ENCODE measurements around the gene ZNF780A.
"Not testable (repeated sequence)": the region's sequence is repeated elsewhere in the genome, so short reads cannot be mapped to it uniquely, and the experiment has no call there.

ZNF780A gene

DNA sequence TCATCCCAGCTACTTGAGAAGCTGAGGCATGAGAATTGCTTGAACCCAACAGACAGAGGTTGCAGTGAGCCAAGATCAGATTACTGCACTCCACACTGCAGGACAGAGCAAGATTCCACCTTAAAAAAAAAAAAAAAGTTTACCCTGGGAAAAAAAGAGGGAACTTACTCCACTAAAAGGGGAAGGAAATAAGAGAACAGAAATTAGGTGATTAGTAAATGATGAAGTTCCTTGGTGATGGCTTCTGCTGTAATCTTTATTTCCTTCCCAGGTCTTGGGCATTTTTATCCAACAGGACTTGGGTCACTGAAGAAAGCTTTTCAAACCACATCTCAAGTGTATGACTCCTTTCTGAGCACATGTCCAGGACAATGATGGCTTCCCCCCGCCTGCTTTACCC, 9.3 kb downstream of the ZNF780A start:
- DNase-seq, result no peak

DNA sequence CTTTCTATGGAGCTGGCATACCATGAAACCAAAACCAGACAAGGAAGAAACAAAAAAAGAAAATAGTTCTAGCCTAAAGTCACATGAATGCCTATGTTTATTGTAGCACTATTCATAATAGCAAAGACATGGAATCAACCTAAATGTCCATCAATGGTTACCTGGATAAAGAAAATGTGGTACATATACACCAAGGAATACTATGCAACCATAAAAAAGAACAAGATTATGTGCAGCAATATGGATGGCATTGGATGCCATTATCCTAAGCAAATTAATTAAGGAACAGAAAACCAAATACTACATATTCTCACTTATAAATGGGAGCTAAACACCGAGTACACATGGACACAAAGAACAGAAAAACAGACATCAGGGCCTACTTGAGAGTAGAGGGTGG, 10.5 kb downstream of the ZNF780A start:
- no peak for DNase-seq

DNA sequence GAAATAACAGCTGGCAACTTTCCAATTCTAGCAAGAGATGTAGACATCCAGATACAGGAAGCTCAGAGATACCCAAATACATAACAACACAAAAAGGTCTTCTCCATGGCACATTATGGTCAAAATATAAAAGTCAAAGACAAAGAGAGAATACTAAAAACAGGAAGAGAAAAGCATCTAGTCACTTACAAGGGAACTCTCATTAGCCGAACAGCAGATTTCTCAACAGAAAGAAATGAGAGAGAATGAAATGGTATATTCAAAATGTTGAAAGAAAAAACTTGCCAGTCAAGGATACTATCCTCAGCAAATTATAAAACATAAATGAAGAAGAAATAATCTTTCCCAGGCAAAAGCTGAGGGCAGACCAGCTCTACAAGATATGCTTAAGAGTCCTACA, 12.4 kb downstream of the ZNF780A start:
- DNase-seq, result no peak

DNA sequence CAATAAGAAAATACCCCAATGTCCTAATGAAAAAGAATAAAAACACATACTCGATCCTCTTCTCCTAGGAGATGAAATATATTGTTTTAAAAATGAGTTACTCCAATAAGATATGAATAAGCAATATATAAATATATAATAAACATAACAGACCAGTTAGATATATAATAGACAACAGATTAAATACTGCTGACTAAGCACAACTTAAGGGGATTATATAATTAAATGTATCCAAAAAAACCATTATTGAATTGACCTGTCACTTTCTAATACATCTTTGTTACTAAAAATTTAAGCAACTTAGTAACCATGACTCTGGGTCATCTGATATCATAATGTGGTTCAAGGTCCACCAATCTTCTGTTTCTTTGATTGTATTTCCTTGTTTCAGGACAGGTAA, 20.7 kb downstream of the ZNF780A start:
- DNase-seq, result no peak

DNA sequence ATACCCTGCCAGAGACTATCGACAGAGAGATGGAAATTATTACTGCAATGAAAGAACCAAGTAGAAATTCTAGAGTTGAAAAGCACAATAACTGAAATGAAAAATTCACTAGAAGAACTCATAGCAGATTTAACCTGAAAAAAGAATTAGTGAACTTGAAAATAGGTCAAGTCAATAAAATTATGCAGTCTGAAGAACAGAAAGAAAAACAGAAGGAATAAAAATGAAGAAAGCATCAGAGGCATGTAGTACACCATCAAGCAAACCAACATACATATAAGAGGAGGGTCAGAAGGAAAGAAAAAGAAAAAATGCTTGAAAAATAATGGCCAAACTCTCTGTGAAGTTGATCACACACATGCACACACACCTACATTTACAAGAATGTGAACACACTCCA, 31.1 kb downstream of the ZNF780A start:
- DNase-seq, result no peak

DNA sequence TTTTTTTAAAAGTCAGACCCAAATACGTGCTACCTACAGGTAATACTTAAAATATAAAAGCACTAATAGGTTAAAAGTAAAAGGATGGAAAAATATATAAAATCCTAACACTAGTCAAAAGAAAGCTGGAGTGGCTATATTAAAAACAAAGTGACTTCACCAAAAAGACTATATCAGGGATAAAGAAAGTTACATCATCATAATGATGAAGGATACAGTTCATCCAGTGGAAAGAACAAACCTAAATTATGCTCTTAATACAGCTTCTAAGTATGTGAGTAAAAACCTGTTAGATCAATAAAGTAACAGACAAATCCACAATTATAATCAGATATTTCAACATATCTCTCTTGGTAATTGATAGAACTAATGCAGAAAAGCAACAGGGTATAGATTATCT, 33.6 kb downstream of the ZNF780A start:
- no peak for DNase-seq

DNA sequence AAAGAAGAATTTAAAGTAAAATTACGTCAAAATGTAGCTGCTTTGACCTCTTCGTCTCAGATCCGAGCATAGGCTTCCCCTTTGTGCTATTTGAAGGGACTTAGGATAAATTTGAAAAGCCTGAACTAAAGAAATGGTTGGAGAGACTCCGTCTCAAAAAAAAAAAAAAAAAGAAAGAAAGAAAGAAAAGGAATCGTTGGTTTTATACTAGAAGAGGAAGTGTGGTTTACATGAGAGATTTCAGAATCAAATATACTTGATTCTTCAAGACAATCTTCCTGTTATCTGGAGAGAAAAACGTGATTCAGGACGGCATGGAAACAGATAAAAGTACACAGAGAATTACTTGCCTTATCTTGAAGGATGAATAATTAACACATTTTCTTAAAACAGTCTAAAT, 34.2 kb downstream of the ZNF780A start:
- DNase-seq, result no peak

DNA sequence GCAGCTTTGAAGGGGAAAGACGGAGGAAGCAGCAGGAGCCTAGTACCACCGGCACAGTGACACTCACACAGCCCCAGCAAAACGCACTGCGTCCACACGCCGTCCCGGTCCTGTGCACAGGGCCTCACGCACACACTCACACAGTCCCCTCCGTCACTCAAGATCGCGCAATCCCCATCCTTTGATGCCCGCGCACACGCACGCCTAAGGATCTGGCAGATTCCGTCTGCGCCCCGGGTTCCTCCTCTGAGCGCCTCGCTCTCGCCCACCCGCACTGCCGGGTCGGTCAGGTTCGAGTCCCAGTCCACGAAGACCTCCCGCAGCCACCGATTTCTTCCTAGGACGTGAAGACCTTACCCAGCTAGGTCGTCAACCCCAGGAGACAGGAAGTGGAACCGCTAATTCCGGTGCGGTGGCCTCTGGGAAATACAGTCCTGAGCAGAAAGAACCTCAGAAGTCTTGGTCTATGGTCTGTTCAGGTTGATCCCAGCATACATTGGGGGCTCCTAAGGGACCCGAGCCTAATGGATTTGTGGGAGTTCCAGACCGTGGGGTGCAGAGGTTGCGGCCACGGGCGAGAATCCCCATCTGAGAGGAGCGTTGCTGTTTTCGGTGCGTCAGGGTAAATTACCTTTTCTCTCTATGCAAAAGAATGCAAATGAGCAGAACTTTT, 34.8 kb downstream of the ZNF780A start, which contains the start of gene ZNF780B:
Gene ZNF780B, minus strand, starts transcription at position 400 of the 673 bp plus-strand sequence. CDS start 5,899 bp downstream, outside the sequence.
- peak; percentile 71 for DNase-seq

DNA sequence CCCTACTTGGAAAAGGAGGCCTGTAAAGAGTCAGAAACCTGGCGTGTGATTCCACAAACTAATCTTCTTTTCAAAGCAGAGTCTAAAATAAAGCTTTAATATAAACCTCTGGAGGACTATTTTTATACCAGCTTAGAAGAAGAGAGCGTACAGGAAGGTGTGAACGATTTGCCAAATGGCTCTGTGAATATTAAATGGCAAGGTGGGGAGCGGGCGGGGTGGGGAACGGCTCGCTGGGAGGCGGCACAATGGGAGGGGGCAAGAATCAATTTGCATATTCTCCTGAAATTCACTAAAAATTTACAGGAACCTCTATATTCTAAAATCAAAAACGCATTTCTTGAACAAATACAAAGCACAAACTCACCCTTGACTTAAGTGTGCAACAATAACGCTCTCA, 35.7 kb downstream of the ZNF780A start:
- DNase-seq, result no peak

DNA sequence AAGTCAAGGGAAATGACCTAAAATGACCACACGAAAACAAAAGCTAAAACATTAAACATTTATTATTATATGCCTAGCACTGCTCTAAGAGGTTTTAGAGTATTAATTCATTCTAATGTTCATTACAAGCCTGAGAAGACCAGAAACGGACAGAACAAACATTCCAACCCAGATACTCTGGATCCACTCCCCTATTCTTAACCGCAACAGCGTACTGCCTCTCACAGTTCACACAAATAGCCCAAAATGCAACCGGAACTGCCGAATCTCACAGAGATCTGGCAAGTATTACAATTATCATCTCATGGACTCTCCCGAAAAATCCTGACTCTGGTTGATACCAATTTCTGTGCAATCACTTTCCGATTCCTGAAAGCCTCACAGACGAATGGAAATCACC, 36.1 kb downstream of the ZNF780A start:
- no peak for DNase-seq

DNA sequence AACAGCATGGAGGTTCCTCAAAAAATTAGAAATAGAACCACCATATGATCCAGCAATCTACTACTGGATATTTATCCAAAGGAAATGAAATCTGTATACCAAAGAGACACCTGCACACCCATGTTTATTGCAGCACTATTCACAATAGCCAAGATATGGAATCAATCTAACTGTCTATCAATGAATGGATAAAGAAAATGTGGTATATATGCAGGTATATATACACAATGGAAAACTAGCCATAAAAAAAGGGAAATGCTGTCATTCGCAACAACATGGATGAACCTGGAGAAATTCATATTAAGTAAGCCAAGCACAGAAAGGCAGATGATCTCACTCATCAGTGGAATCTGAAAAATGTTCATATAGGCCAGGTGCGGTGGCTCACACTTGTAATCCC, 37.3 kb downstream of the ZNF780A start:
- DNase-seq, result no peak

DNA sequence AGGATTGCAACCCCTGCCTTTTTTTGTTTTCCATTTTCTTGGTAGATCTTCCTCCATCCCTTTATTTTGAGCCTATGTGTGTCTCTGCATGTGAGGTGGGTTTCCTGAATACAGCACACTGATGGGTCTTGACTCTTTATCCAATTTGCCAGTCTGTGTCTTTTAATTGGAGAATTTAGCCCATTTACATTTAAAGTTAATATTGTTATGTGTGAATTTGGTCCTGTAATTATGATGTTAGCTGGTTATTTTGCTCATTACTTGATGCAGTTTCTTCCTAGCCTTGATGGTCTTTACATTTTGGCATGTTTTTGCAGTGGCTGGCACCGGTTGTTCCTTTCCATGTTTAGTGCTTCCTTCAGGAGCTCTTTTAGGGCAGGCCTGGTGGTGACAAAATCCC, 49.0 kb downstream of the ZNF780A start:
- not testable (repeated sequence) for DNase-seq

DNA sequence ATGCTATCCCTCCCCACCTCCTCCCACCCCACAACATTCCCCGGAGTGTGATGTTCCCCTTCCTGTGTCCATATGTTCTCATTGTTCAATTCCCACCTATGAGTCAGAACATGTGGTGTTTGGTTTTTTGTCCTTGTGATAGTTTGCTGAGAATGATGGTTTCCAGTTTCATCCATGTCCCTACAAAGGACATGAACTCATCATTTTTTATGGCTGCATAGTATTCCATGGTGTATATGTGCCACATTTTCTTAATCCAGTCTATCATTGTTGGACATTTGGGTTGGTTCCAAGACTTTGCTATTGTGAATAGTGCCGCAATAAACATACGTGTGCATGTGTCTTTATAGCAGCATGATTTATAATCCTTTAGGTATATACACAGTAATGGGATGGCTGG, 52.7 kb downstream of the ZNF780A start:
- DNase-seq, result not testable (repeated sequence)

DNA sequence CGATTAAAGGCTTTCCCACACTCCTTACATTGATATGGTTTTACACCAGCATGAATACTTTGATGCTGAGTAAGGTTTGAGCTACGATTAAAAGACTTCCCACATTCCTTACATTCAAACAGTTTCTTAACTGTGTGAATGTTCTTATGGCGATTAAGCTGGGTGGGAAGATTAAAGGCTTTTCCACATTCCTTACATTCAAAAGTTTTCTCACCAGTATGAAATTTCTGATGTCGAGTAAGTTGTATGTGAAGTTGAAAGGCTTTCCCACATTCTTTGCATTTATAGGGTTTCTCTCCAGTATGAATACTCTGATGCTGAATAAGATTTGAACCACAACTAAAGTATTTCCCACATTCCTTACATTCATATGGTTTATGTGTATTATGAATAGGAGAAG, 54.7 kb downstream of the ZNF780A start:
- no peak for DNase-seq

DNA sequence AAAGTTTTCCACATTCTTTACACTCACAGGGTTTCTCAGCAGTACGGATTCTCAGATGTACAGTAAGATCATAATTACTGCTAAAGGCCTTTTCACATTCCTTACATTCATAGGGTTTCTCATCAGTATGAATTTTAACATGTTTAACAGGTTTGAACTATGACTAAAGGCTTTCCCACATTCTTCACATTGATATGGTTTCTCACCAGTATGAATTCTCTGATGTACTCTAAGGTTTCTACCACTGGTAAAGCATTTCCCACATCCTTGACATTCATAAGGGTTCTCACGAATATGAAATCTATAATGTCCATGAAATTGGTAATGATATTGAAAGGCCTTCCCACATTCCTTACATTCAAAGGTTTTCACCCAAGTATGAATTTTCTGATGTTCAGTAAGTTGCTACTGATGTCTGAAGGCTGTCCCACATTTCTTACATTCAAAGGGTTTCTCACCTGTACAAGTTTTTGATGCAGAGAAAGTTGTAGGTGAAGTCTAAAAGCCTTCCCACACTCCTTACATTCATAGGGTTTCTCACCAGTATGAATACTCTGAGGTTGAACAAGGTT, 56.7 kb downstream of the ZNF780A start:
- DNase-seq, result no peak

DNA sequence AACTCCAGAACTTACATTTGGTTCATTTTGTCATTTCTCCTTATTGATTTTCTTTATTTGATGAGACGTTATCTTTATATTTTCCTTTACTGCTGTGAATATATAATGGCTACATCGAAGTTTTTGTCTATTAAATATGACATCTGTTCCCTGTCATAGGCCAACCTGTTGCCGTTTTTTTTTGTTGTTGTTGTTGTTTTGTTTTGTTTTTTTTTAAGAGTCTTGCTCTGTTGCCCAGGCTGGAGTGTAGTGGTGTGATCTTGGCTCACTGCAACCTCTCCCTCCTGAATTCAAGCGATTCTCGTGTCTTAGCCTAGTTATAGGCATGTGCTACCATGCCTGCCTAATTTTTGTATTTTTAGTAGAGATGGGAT, 64.2 kb downstream of the ZNF780A start:
- DNase-seq, result no peak

DNA sequence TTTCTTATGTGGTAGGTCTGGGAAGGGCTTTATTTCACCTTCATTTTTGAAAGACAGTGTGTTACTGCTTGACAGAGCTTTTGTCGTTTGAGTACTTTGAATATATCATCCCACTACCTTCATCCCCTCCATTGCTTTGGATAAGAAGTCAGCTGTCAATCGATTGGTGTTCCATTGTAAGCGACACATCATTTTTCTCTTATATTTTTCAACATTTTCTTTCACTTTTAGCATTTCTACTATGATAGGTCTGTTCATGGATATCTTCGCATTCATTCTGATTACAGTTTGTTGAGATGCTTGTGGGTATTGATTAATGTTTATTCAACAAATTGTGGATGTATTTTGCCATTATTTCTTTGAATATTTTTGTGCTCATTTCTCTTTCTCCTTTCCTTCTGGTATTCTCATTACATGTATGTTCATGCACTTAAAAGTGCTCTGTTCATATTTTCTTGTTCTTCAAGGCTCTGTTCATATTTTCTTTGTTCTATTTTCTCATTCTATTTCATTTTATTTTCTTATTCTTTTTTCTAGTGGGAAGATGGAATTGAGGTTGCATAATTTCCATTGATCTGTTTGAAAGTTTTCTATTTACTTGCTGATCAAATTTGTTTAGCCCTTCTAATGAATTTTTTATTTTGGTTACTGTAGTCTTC, 64.7 kb downstream of the ZNF780A start:
- no peak for DNase-seq

DNA sequence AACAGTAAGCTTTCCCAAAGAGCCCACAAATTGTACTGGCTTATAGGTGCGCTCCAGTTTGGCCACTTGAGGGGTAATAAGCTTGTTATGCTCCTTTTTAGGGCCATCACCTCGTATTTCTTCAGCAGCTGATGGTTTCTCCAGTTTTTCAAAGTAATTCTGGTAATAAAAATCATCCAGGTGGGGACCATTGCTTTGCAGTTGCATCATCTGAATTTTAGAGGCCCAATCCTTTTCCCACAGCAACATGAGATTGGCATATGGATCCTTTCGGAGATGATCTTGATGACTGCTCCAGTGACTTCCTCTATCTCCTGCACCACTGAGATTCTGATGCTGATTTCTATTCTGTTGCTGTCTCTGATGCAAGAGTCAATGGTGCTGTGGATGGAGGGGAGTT, 66.8 kb downstream of the ZNF780A start:
- no peak for DNase-seq

Measured in activated naive CD4-positive, alpha-beta T cell treated with Interleukin-2 at 50 U/mL for 16 hours (primary cell).